H54 (cell line): ENCODE data around the gene TRIM23.
"Not testable (repeated sequence)": the region's sequence is repeated elsewhere in the genome, so short reads cannot be mapped to it uniquely, and the experiment has no call there.

Experiments used
- DNase-seq: peaks from one replicate; pipeline ENCODE4 v3.0.0; 2011; ENCODE audit warnings: low spot score, mixed read lengths; ENCODE audit not compliant: insufficient read length
- FAIRE-seq: peaks from 3 replicates; lab custom pipeline; 2011; peaks lifted over from hg19 to GRCh38; lab: Jason Lieb, UNC
- POLR2A ChIP-seq: IDR thresholded peaks from 2 replicates; pipeline ENCODE4 v1.6.1; 2011; ENCODE audit warnings: low read depth, mild to moderate bottlenecking, low read length

TRIM23 gene

GRCh38 chr5:65620021-65620420, 4.1 kb downstream of the TRIM23 start:
- DNase-seq (no peak), FAIRE-seq (no peak)
- no peak for TF ChIP-seq POLR2A

DNA sequence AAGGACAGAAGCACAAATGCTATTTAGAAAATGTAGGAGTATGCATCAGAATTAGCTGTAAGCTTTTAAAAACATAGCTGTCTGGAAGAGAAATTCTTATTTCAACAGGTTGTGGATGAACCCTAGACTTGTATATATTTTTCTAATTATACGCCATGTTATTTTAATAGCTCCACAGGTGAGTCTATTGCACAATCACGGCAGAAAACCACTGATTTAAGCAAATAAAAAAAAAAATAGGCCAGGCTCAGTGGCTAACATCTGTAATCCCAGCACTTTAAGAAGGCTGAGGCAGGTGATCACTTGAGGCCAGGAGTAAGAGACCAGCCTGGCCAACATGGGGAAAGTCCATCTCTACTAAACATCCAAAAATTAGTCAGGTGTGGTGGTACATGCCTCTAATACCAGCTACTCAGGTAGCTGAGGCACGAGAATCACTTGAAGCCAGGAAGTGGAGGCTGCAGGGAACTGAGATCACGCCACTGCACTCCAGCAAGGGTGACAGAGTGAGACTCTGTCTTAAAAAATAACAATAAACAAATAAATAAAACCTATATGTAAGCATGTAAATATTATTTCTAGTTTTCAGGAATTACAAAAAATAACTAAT, 11.7 kb downstream of the TRIM23 start:
- no peak for TF ChIP-seq POLR2A
- DNase-seq = no peak
- no peak for FAIRE-seq

DNA sequence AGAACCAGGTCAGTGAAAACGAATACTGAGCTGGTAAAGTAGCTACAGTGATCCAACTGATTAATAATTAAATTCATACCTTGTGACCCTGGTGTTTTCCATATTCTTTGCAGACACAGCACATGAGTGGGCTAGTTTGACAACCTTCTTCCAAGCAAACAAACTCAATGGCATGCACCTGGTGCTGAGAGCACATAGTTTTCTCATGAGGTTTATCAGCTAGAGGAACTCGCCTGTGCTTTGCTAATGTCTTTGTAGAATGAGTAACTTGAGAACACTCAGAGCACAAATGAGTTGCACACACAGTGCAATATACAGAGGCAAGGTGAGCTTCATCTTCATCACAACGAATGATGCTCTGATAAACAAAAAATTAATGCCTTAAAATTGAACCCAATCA, 12.6 kb downstream of the TRIM23 start:
- TF ChIP-seq POLR2A = no peak
- FAIRE-seq = no peak
- DNase-seq = no peak

DNA sequence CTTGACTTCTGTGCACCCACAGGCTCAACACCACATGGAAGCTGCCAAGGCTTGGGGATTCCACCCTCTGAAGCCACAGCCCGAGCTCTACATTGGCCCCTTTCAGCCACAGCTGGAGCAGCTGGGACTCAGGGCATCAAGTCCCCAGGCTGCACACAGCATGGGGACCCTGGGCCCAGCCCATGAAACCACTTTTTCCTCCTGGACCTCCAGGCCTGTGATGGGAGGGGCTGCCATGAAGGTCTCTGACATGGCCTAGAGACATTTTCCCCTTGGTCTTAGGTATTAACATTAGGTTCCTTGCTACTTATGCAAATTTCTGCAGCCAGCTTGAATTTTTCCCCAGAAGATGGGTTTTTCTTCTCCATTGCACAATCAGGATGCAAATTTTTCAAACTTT, 22.4 kb downstream of the TRIM23 start:
- DNase-seq, FAIRE-seq: not testable (repeated sequence)

DNA sequence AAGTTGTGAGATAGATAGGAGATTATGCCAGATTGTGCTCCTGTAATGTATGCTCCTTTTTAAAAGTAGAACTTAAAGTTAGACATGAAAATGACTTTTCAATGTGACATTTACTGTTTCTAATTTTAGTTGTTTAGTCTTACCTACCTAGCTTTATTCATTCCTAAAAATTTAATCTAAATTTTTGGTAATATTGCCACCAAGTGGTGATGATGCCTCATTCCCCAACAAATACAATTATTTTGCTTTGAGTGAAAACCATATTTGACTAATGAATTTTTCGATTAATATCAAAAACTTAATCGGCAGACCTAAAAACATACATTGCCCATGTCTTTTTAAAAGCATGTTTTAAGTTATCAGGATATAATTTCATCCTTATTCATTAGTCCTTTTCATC, 35.4 kb downstream of the TRIM23 start:
- FAIRE-seq (peak; percentile 15), DNase-seq (no peak)
- no peak for TF ChIP-seq POLR2A

GRCh38 chr5:65577141-65577540, 47.0 kb downstream of the TRIM23 start:
- DNase-seq (no peak), FAIRE-seq (peak; percentile 45)
- TF ChIP-seq POLR2A = no peak

DNA sequence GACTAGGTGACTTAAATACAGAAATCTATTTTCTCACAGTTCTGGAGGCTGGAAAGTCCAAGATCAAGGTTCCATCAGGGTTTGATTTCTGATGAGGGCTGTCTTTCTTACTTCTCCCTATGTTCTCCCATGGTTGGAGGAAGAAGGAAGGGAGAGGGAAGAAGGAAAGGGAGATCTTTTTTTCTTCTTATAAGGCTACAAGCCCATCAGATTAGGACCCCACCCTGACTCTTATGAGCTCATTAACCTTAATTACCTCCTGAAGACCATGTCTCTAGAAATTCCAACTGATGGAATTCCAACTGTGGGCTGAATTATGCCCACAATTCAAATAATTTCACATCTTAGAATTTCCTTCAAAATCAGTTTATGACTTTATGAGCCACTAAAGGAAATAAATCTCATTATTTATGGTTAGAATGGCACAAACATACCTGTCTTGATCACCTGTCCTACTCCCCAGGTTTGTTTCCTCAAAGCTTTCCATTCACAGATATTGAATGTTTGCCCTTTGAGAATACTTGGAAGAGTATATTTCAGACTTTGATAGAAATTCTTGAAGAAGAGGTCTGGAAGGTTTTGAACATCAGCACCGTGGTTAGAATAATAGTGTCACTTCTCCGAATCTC, 53.4 kb downstream of the TRIM23 start:
- no peak for TF ChIP-seq POLR2A
- FAIRE-seq = no peak
- DNase-seq = no peak

DNA sequence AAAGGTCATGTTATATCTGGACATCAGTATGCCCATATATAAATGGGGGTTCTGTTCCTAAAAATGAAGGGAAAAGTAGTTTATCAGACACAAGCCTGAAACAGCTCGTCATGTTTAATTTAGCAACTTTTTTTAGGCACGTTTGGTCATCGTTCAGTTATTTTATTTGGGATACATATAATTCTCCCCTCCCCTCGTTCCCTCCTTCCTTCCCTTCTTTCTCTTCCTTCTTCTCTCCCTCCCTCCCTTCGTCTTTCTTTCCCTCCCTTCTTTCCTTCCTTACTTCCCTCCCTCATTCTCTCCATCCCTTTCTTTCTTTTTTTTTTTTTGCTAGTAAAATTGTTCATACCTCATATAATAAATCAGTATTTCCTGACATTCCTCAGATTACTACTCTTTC, 57.6 kb downstream of the TRIM23 start:
- TF ChIP-seq POLR2A = no peak
- peak; percentile 38 for FAIRE-seq
- no peak for DNase-seq

DNA sequence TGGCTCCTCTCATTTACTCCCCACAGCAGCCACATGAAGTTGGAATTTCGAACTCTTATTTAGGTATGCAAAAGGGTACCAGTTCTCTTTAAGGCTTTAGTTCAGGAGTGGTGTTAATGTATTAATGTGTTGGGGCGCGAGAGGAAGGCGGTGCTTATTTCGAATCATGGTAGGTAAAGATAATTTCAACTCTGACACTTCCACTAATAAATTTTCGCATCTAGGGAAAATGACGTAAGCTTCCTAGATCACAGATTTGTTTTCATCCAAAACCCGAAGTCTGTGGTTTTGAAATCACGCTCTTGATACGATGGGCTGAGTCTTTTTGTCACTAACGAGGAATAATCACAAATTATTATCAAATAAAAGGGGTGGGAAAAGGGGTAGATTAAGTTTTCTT, 60.4 kb downstream of the TRIM23 start:
- DNase-seq (no peak), FAIRE-seq (no peak)
- no peak for TF ChIP-seq POLR2A

DNA sequence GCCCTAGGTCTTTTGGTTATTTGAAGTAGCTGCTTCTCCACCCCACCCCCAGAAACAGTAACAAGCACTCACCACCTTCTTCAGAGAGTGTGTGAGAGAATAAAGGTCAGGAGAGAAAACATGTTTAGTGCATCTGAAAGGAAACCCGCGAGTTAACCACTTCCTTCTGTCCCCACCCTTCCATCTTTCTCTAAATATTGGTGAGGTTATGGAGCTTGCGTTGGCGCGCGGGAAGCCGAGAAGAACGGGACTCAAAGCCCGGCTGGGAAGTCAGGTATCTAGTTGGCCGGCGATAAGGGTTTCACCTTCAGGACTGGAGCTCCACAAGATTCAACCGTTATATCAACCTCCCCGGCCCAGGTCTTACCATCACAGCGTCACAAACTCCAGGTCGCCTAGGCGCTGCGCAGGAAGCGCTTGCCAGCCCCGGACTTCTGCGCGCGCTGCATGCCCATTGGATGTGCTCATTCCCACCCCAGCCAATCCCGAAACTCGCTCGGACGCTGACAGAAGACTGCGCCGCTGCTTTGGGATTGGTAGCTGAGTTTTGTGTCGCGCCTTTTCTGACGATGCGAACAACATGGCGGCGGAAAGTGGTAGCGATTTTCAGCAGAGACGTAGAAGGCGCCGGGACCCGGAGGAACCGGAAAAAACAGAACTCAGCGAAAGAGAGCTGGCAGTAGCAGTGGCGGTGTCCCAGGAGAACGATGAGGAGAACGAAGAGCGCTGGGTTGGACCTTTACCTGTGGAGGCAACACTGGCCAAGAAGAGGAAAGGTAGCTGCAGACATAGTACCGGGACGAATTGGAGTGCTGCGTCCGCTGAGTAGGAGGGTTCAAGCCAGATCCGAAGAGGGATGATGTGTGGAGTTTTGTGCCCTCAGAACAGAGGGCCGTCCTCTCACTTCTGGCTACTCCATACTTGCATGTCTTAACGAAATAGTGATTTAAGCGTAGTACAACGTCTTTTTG, 61.1 kb downstream of the TRIM23 start, which contains the start of the genes CENPK and PPWD1:
TSS of gene CENPK (minus strand) at position 438 of the 971 bp plus-strand sequence. CDS start 8,261 bp downstream, outside the sequence.
TSS of gene PPWD1 (plus strand) at position 566 of the 971 bp plus-strand sequence. CDS start at position 581, 15 bp downstream.
- FAIRE-seq (peak; percentile 98), DNase-seq (peak; percentile 80)
- TF ChIP-seq POLR2A = peak; percentile 72

DNA sequence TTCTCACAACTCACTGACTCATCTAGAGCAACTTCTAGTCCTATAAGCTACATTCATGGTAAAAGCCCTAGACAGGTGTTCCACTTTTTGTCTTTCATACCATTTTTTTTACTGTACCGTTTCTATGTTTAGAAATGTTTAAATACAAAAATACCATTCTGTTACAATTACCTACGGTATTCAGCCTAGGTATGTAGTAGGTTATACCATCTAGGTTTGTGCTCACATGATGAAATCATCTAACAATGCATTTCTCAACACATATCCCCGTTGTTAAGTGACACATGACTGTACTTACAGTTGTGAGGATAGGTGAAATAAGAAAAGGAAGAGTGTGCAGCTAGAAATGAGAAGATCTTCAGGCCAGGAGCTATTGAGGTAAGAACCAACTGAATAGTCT, 67.4 kb downstream of the TRIM23 start:
- FAIRE-seq = peak; percentile 78
- DNase-seq = no peak
- TF ChIP-seq POLR2A = no peak

GRCh38 chr5:65556181-65556580, 68.0 kb downstream of the TRIM23 start:
- DNase-seq (no peak), FAIRE-seq (no peak)
- TF ChIP-seq POLR2A = no peak

- TF ChIP-seq POLR2A = no peak
- no peak for FAIRE-seq
These were observed 68.8 kb downstream of the TRIM23 start for GRCh38 chr5:65555287-65555686.

DNA sequence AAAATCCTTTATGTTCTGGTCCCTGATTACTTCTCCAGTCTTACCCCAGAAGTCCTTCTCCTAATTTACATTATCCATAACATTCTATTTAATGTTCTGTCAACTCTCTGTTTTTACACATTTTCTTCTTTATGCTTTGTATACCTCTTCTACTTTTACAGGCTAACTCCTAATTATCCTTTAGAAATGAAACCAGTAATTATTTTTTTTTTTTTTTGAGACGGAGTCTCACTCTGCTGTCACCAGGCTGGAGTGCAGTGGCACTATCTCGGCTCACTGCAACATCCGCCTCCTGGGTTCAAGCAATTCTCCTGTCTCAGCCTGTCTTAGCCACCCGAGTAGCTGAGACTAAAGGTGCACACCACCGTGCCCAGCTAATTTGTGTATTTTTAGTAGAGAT, 70.2 kb downstream of the TRIM23 start:
- FAIRE-seq = no peak
- DNase-seq = no peak
- TF ChIP-seq POLR2A = no peak

More at GRCh38 chr5:65555287-65555686, 68.8 kb downstream of the TRIM23 start:
- DNase-seq = no peak
